Neuronal stem cell (in vitro differentiated cells): Measurements from ENCODE around the gene SORCS2.

Experiments used
- DNase-seq: peaks from one replicate; pipeline ENCODE4 v3.0.0-alpha.2; 2013; ENCODE audit warnings: low spot score
- H2AFZ ChIP-seq: one replicate; pipeline ENCODE4 v1.6.1; 2013; ENCODE audit warnings: mild to moderate bottlenecking, low read length, inconsistent platforms
- H2AK5ac ChIP-seq: 2 replicates; pipeline ENCODE4 v1.6.1; 2013; ENCODE audit warnings: low read depth, mild to moderate bottlenecking, inconsistent platforms, low read length, moderate library complexity, mixed read lengths
- H2BK120ac ChIP-seq: 2 replicates; pipeline ENCODE4 v1.6.1; 2013; ENCODE audit warnings: low read depth, mild to moderate bottlenecking, inconsistent platforms, low read length, moderate library complexity, mixed read lengths
- H2BK12ac ChIP-seq: one replicate; pipeline ENCODE4 v1.6.1; 2013; ENCODE audit warnings: low read length, inconsistent platforms
- H2BK15ac ChIP-seq: 2 replicates; pipeline ENCODE4 v1.6.1; 2013; ENCODE audit warnings: mild to moderate bottlenecking, low read length, inconsistent platforms, mixed read lengths
- H2BK5ac ChIP-seq: one replicate; pipeline ENCODE4 v1.6.1; 2013; ENCODE audit warnings: inconsistent platforms, mild to moderate bottlenecking, low read length, moderate library complexity
- H3K14ac ChIP-seq: one replicate; pipeline ENCODE4 v1.6.1; 2013; ENCODE audit warnings: low read length, inconsistent platforms
- H3K18ac ChIP-seq: 2 replicates; pipeline ENCODE4 v1.6.1; 2013; ENCODE audit warnings: low read length, inconsistent platforms
- H3K23ac ChIP-seq: 2 replicates; pipeline ENCODE4 v1.6.1; 2013; ENCODE audit warnings: low read depth, mild to moderate bottlenecking, mixed read lengths, low read length, inconsistent platforms; ENCODE audit not compliant: poor library complexity
- H3K27ac ChIP-seq: replicated peaks from 3 replicates; pipeline ENCODE4 v1.5.1; 2013; ENCODE audit warnings: low read length, inconsistent platforms
- H3K27me3 ChIP-seq, 3 experiments: 2 replicates each; pipeline ENCODE4 v1.6.1; 2013; ENCODE audit warnings: low read length in 3 of 3, mild to moderate bottlenecking in 2 of 3, inconsistent platforms in 1 of 3, low read depth in 1 of 3, mixed read lengths in 1 of 3, moderate library complexity in 1 of 3; ENCODE audit not compliant: control insufficient read depth in 3 of 3, insufficient read depth in 3 of 3
- H3K36me3 ChIP-seq, 2 donors: replicated peaks in 1 of 2; 2 replicates each; pipeline ENCODE4 v1.6.1; 2013; ENCODE audit warnings: low read length in 2 of 2; ENCODE audit not compliant: control insufficient read depth in 2 of 2, insufficient read depth in 2 of 2
- H3K4ac ChIP-seq: 2 replicates; pipeline ENCODE4 v1.6.1; 2013; ENCODE audit warnings: inconsistent platforms, mild to moderate bottlenecking, low read length, moderate library complexity
- H3K4me1 ChIP-seq, 2 donors: 1 replicate in 1 of 2; 2 replicates in 1 of 2; pipeline ENCODE4 v1.6.1; 2013; ENCODE audit warnings: low read length in 2 of 2, low read depth in 1 of 2; ENCODE audit not compliant: control insufficient read depth in 2 of 2, insufficient read depth in 1 of 2
- H3K4me2 ChIP-seq: one replicate; pipeline ENCODE4 v1.6.1; 2013; ENCODE audit warnings: mild to moderate bottlenecking, low read length, inconsistent platforms; ENCODE audit not compliant: insufficient read depth, poor library complexity, severe bottlenecking
- H3K4me3 ChIP-seq, 2 donors: 2 replicates each; pipeline ENCODE4 v1.5.1; 2013; ENCODE audit warnings: low read length in 2 of 2, mild to moderate bottlenecking in 2 of 2, inconsistent platforms in 1 of 2, moderate library complexity in 1 of 2
- H3K79me1 ChIP-seq: one replicate; pipeline ENCODE4 v1.6.1; 2013; ENCODE audit warnings: low read depth, mild to moderate bottlenecking, inconsistent platforms, low read length, moderate library complexity
- H3K9ac ChIP-seq: one replicate; pipeline ENCODE4 v1.6.1; 2013; ENCODE audit warnings: mild to moderate bottlenecking, low read depth, low read length, inconsistent platforms; ENCODE audit not compliant: poor library complexity
- H3K9me3 ChIP-seq, 2 donors: replicated peaks in 1 of 2; 2 replicates each; pipeline versions ENCODE3 to v1.6.1; 2013; ENCODE audit warnings: low read length in 2 of 2, mild to moderate bottlenecking in 2 of 2, inconsistent platforms in 1 of 2, low read depth in 1 of 2, mixed read lengths in 1 of 2, moderate library complexity in 1 of 2; ENCODE audit not compliant: control insufficient read depth in 2 of 2, insufficient read depth in 1 of 2
- H4K8ac ChIP-seq: one replicate; pipeline ENCODE4 v1.6.1; 2013; ENCODE audit warnings: low read depth, mild to moderate bottlenecking, inconsistent platforms, low read length, moderate library complexity
- H4K91ac ChIP-seq: one replicate; pipeline ENCODE4 v1.6.1; 2013; ENCODE audit warnings: low read length, low read depth, mild to moderate bottlenecking, inconsistent platforms; ENCODE audit not compliant: poor library complexity
- WGBS, 2 donors: extraction: QIAGEN DNeasy Blood & Tissue Kit; methylation state at CpG; one replicate each; pipeline ENCODE4 v1.1.7; 2013; ENCODE audit warnings: missing lambda C conversion rate in 2 of 2, mixed read lengths in 1 of 2; ENCODE audit not compliant: insufficient read length in 2 of 2, insufficient replicate concordance in 1 of 2; ENCODE audit errors: extremely low coverage in 2 of 2; 5-methylcytosine and 5-hydroxymethylcytosine counted together

The SORCS2 gene

DNA sequence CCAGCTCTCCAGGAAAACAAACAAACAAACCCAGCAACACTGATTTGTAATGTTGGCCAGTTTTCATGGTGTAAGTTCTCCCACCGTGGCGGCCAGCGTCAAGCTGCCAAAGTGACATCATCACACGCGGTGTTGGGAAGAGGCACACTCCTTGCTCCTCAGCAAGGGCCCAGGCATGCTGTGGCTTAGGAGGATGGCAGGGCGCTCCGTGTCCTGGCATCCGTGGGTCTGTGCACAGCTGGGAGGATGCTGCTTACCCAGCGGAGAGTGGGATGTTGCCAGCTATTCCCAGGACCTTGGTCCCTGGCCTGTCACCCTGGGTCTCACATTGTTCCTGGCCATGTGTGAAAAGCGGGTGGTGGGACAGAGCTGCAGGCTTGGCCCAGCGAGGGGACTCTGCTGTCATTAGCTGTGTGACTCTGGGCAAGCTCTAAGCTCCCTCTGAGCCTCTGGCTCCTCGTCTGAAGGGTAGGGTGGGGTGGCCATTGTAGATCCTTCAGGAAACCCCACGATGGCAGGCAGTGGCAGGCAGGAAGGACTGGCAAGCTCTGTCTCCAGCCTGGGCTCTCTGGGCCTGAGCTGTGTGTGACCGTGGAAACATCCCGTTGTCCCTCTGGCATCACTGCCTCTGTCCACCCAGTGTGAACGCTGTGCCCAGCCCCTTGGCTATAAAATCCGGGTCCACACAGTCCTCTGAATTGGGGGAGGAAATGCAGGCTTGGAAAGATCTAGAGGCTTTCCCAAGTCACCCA is 231.6 kb downstream of the SORCS2 start:
- no peak overlapping the region for H2BK120ac ChIP-seq
- peak overlapping the region; percentile 91 for H3K4ac ChIP-seq
- no peak overlapping the region for H4K8ac ChIP-seq
- peak overlapping the region; percentile 15 for H2BK15ac ChIP-seq
- H3K36me3 ChIP-seq: no peaks in the 10 kb centered on the region
- H3K18ac ChIP-seq: peak overlapping the region; percentile 59
- H3K4me2 ChIP-seq: no peak overlapping the region
- H4K91ac ChIP-seq: no peak overlapping the region
- H3K27ac ChIP-seq: no peak overlapping the region
- peak overlapping the region; percentile 60 for H3K23ac ChIP-seq
- no peaks in the 10 kb centered on the region for H3K27me3 ChIP-seq
- H3K9me3 ChIP-seq: no peaks in the 10 kb centered on the region
- peaks cover 2% of the 10 kb centered on the region for H3K79me1 ChIP-seq
- H2BK12ac ChIP-seq: no peak overlapping the region
- peaks cover 0 to 12% of the 10 kb centered on the region in 2 donors for H3K4me1 ChIP-seq
- H2BK5ac ChIP-seq: no peak overlapping the region
- no peak for DNase-seq
- WGBS, 2 donors: no CpG with 5 or more reads among the region's 17 CpGs
- H3K9ac ChIP-seq: peak overlapping the region; percentile 15
- no peak overlapping the region for H3K14ac ChIP-seq
- no peak overlapping the region for H3K4me3 ChIP-seq
- no peak overlapping the region for H2AFZ ChIP-seq
- peak overlapping the region; percentile 82 for H2AK5ac ChIP-seq

DNA sequence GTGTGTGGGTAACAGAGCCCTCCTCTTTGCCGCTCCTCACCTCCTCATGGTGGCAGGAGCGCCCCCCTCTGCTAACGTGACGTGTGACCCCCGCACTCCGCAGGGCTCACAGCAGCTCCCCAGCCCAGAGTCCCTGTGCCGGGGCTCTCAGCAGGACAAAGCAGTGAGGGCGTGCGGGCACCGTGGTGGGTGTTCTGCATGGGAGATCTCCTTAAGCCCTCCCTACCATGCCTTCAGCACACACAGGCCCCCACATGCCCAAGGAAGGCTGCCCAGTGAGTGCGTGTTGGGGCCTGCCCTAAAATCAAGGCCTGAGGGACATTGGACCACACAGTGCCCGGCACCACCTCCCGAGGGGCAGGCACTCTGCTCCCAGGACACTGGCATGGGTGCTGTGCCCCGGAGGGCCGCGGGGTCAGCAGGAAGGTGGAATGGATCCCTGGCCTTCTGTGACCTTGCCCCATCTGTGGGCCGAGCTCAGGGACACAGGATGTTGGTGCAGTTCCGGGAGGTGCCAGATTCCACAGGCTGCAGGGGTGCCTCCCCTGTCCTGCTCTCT is 232.3 kb downstream of the SORCS2 start:
- DNase-seq: no peak
- no peak overlapping the region for H3K27ac ChIP-seq
- H2BK120ac ChIP-seq: no peak overlapping the region
- no peaks in the 10 kb centered on the region for H3K36me3 ChIP-seq
- no peak overlapping the region for H4K91ac ChIP-seq
- H3K4me3 ChIP-seq: no peak overlapping the region
- peak overlapping the region; percentile 15 for H2BK15ac ChIP-seq
- H2AK5ac ChIP-seq: peak overlapping the region; percentile 82
- WGBS, 2 donors: no CpG with 5 or more reads among the region's 18 CpGs
- no peak overlapping the region for H3K14ac ChIP-seq
- no peak overlapping the region for H2AFZ ChIP-seq
- peak overlapping the region; percentile 50 for H3K9ac ChIP-seq
- H3K18ac ChIP-seq: peak overlapping the region; percentile 59
- no peaks in the 10 kb centered on the region for H3K9me3 ChIP-seq
- peak overlapping the region; percentile 88 for H2BK12ac ChIP-seq
- peak overlapping the region; percentile 43 for H3K23ac ChIP-seq
- no peaks in the 10 kb centered on the region for H3K27me3 ChIP-seq
- peaks cover 0 to 12% of the 10 kb centered on the region in 2 donors for H3K4me1 ChIP-seq
- H2BK5ac ChIP-seq: no peak overlapping the region
- H3K79me1 ChIP-seq: peaks cover 2% of the 10 kb centered on the region
- H3K4me2 ChIP-seq: no peak overlapping the region
- H3K4ac ChIP-seq: peak overlapping the region; percentile 91
- H4K8ac ChIP-seq: peak overlapping the region; percentile 78

DNA sequence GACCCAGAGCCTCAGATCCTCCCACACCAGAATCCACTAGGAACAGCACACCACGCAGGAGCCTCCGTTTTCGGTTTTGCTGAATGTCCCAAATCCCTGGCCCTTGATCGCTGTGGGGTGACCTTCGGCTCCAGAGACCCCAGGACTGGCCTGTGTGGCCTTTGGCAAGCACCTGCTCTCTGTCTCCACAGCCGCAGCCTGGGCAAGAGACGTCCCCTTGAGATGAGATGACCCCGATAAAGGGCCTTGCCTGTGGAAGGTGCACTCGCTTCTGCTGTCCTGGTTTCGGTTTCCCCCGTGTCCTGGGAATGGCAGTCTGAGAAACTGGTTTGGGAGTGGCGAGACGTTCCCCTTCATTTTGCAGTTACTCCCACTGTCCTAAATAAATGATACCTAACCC is 232.8 kb downstream of the SORCS2 start:
- peak overlapping the region; percentile 78 for H4K8ac ChIP-seq
- peak overlapping the region; percentile 43 for H3K23ac ChIP-seq
- no peak overlapping the region for H2BK120ac ChIP-seq
- H3K27ac ChIP-seq: no peak overlapping the region
- H3K4me1 ChIP-seq: peaks cover 0 to 12% of the 10 kb centered on the region in 2 donors
- H3K4me2 ChIP-seq: no peak overlapping the region
- WGBS, 2 donors: no CpG with 5 or more reads among the region's 13 CpGs
- no peak overlapping the region for H2BK5ac ChIP-seq
- no peaks in the 10 kb centered on the region for H3K36me3 ChIP-seq
- no peak overlapping the region for H3K4me3 ChIP-seq
- no peak overlapping the region for H4K91ac ChIP-seq
- no peak overlapping the region for H3K4ac ChIP-seq
- H3K18ac ChIP-seq: peak overlapping the region; percentile 40
- no peak overlapping the region for H2BK12ac ChIP-seq
- no peaks in the 10 kb centered on the region for H3K9me3 ChIP-seq
- H2AFZ ChIP-seq: no peak overlapping the region
- peaks cover 2% of the 10 kb centered on the region for H3K79me1 ChIP-seq
- peak overlapping the region; percentile 15 for H2BK15ac ChIP-seq
- H3K9ac ChIP-seq: no peak overlapping the region
- DNase-seq: no peak
- no peaks in the 10 kb centered on the region for H3K27me3 ChIP-seq
- no peak overlapping the region for H3K14ac ChIP-seq
- H2AK5ac ChIP-seq: peak overlapping the region; percentile 82

DNA sequence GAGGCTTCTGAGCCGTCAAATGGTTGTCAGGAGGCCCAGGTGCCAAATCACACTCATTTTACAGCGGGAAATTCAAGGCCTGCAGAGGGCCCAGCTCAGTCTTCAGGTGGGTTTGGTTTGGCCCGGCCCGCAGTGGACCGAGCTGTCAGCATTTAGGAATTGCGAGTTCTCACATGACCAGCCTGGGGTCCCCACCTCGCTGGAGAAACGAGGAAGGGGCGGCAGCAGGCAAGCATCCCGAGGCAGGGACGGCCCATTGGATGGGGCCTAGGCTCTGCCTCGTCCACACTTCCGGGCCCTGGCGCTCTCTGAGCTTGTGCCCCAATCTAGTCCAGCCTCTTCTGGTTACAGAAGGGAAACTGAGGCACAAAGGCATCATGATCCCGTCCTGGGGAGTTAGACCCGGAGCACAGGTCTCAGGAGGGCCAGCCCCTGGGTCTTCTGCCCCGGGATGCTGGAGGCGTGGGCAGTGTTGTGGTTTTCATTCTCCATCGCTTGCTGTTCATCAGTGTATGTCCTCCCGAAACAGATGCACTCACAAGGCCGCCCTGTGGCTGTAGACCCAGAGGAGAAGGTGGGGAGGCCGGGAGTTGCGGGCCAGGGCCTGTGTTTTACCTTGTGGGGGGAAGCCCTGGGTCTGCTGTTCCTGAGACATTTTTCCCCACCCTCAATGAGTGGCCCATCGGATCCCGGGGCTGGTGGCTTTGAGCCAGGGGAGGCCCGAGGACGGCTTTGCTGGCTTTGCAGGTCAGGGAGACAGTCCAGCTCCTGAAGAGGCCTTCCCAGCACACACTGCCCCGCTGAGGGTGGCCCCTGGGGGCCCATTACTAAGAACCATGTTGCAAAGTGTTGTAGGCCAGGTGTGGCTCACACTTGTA is 233.5 kb downstream of the SORCS2 start:
- Histone ChIP-seq H4K91ac (no peak overlapping the region), H3K4me3 (no peak overlapping the region), H3K36me3 (no peaks in the 10 kb centered on the region), H3K18ac (peak overlapping the region; percentile 36), H3K23ac (no peak overlapping the region), H3K14ac (no peak overlapping the region), H3K9ac (no peak overlapping the region), H2BK12ac (no peak overlapping the region), H3K27ac (no peak overlapping the region), H3K27me3 (no peaks in the 10 kb centered on the region), H3K4me1 (peaks cover 0 to 18% of the 10 kb centered on the region in 2 donors), H2AK5ac (peak overlapping the region; percentile 56), H4K8ac (no peak overlapping the region), H3K79me1 (peaks cover 2% of the 10 kb centered on the region), H2AFZ (no peak overlapping the region), H2BK120ac (peak overlapping the region; percentile 30), H3K4me2 (no peak overlapping the region), H2BK15ac (peak overlapping the region; percentile 52), H3K4ac (no peak overlapping the region), H3K9me3 (no peaks in the 10 kb centered on the region), H2BK5ac (no peak overlapping the region)
- WGBS, 2 donors: no CpG with 5 or more reads among the region's 28 CpGs
- no peak for DNase-seq
